NCI-H748 (cell line): ENCODE measurements around the gene PLEKHA6.

Experiments
- DNase-seq: peaks from one replicate; lab custom pipeline; 2025; ENCODE audit not compliant: unreplicated experiment; lab: John Stamatoyannopoulos, UW

Gene PLEKHA6

GRCh38 chr1:204216880-204217647, 142.7 kb downstream of the PLEKHA6 start:
- DNase-seq = no peak

- no peak for DNase-seq
Measured at GRCh38 chr1:204216236-204216635, 143.5 kb downstream of the PLEKHA6 start.

DNA sequence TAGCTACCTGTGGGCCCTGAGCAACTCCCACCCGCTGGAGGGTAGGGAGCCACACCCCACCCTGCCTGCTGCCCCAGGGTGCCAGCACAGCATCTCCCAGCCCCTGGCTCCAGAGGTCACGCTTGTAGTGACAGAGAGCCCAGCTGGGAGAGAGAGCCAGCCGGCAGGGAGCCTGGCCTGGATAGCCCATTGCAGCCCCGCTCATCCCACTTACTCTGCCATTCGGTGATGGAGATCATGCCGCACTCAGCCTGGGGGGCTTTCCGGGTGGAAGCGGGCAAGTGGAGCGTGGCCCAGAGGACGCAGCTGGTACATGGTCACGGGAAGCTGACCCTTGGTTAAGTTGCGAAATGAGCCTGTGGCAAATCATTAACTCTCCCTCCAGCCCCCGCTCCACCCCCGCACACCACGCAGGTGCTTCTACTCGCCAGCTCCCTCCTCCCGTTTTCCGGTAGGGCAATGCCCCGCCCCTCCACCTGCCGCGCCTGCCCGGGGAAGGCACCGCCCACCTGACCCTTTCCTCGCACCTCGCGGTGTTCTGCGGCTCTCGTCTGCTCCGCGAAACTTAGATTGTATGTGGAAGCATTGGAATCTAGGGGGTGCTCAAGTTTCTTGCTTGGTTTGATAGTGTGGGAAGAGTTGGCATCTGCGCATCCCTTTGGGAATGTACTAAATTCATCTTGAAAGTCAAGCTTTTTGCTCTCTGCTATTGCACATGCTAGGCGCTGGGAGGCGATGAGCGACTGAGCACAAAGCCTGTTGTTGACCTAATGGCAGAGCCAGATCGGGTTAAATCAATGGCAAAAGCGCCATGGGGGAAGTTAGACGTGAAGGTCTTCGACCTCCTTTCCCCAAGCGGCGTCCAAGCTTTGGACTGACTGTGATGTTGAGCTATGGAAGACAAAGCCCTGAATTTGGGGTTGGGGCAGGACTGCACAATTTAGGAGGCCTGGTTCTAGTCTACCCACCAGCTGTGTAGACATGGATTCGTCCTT, 145.8 kb downstream of the PLEKHA6 start, which contains the start of gene GOLT1A:
GOLT1A (minus strand) TSS at position 321 of the 995 bp plus-strand sequence; CDS start at position 239, 82 bp downstream.
- peak; percentile 20 for DNase-seq

GRCh38 chr1:204212715-204213114, 147.0 kb downstream of the PLEKHA6 start:
- no peak for DNase-seq

- DNase-seq = no peak
Measured at GRCh38 chr1:204211046-204211445, 148.7 kb downstream of the PLEKHA6 start.

DNA sequence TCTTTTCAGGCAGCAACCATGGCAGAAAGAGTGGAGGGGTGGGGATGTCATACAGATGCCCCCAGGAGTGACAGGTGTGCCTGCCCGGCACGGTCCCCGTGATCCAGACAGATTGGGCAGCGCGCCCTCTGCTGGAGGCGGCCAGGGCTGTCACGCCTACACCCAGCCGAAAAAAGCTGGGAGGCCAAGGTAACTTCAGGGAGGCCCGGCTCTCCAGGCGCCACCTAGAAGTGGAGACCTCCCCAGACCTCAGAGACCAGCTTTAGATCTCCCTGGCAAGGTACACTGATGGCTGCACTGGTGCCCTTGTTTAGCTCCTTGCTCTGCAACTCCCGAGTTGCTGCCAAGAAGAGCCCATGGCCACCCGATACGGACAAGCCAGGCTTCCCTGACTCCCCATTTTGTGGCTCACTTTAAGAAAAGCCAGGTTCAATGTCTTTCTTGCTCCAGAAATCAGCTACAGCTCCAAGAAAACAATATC, 152.6 kb downstream of the PLEKHA6 start:
- peak; percentile 36 for DNase-seq

DNA sequence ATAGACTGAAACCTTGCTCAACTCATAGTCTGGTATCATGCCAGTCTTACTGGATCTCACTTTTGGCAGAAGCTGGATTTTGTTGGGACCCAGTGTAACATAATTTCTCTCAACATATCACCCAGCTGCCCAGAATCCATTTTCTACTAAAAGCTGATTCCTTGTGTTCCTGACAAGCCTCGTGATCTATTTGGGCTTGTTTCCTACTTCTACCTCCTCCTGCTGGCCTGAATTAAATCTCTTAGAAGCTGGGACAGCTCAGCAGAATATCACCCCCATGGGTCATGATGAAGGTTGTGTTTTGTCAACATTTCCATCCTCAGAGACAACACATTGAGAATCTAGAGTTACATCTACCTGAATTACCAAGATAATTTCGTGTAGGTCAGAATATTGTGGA, 153.6 kb downstream of the PLEKHA6 start:
- DNase-seq = no peak

GRCh38 chr1:204205486-204205885, 154.2 kb downstream of the PLEKHA6 start:
- no peak for DNase-seq

DNA sequence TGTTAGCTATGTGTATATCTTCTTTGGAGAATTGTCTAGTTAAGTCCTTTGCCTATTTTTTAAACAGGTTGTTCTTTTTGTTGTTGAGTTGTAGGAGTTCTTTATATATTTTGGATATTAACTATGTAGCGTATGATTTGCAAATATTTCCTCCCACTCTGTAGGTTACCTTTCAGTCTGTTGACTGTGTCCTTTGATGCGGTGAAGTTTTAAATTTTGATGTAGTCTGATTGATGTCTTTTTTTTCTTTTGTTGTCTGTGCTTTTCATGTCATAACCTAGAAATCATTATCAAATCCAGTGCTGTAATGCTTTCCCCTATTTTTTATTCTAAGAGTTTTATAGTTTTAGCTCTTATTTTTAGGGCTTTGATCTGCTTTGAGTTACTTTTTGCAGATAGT, 154.8 kb downstream of the PLEKHA6 start:
- DNase-seq = no peak

DNA sequence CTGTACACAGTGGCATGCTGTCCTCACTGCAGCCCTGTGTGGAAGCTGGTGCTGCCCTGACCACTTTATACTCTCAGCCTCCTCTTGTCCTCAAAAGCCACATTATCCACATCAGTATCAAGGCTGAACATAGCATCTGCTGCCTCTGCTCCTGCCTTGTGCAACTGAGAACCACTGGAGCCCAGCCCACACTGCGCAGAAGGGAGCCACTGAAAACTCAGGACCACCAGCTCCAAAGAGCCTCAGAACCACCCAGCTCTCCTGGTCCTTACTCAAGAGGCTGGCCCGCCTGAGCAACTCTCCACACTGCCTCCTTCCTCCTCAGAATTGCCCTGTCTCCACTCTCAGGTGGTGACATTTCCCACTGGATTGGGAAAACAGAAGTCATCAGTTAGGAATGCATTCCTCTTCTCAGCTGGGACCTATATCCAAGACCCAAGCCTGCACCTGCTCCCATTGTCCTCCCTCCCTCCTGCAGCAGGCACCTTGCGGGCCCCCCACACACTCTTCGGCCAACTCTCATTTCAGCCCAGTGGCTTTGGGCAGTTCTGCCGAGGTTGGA, 156.4 kb downstream of the PLEKHA6 start:
- no peak for DNase-seq

- no peak for DNase-seq
Measured at GRCh38 chr1:204202481-204202880, 157.2 kb downstream of the PLEKHA6 start.

- DNase-seq = no peak
Measured at GRCh38 chr1:204201348-204202040, 158.2 kb downstream of the PLEKHA6 start.

DNA sequence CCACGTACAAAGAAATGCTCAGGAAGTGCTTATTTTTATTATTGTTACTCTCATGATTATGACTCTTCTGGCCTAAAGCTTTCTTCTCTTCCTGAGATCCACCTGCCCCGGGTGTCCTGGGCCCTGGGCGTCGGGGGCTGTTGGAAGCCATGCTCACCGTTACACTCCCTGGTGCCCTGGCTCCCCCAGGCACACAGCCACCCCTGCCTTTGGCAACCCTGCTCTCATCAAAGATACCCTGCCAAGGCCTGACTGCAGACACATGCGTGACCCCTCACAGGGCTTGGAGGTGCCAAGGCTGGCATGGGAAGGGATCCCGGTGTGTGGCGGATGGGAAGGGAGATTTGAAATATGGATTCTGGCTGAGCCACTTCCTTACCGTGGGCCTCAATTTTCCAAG, 160.2 kb downstream of the PLEKHA6 start:
- DNase-seq = no peak

GRCh38 chr1:204198348-204199340, 161.1 kb downstream of the PLEKHA6 start:
- no peak for DNase-seq

- no peak for DNase-seq
Measured at GRCh38 chr1:204197068-204197467, 162.7 kb downstream of the PLEKHA6 start.

DNA sequence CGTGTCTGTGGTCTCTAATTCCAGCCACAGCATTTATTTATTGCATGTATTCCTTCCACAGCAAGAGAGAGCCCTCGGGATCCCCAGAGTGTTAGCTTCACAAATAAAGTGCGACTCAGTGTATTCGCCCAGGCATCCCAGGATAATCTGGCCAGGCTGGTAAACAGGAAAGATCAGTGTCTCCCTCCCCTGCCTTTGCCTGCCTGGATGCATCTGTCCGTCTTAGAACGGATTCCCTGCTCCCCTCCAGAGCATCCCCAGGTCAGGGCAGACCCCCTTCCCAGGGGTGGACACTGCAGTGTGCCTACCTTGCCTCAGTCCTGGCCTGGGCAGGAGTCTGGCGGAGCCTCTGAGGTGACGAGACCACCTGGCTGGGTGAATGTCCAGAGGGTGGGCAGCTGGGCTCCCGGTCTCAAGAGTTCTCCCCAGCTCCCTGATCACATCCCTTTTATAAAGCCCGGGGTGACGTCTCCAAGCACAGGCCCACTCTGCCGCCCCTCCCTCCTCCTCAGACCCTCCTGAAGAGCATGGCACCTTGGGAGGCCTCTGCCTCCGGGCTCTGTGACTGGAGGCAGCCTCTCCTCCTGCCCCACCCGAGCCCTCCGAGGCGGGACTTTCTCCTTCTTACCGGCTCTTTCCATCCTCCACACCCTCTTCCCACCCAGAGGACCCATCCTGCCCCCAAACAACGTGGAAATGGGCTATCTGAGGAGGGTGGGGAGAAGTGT, 163.5 kb downstream of the PLEKHA6 start, which contains the start of gene KISS1:
KISS1 (minus strand) TSS at position 424 of the 728 bp plus-strand sequence. CDS start 3,615 bp downstream, outside the sequence.
- DNase-seq = no peak

DNA sequence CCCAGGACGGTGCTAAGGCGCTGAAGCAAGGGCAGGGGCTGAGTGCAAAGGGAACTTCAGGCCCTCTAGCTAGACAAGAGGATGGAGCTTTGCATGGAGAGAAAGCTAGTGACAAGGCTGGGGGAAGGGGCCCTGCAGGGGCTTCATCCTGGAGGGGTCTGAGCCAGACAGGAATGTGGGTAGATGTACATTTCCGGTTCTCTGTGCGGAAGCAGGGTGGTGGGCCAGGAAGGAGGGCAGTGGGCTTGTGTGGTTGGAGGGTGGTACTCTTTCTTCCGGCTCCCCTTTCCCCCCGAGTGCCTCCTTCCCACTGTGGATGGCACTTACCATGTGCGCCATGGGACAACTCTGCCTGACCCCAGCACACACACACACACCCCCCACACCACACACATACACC, 165.0 kb downstream of the PLEKHA6 start:
- DNase-seq = no peak

- no peak for DNase-seq
Measured at GRCh38 chr1:204194080-204194479, 165.6 kb downstream of the PLEKHA6 start.
